Measurements from ENCODE around the gene ZBTB16.

GRCh38 chr11:114215871-114216795 is 156.6 kb downstream of the ZBTB16 start:
- TF ChIP-seq CTCF (IDR thresholded peaks at IDR 0.05; ENCODE audit: low read length) (no peak), EZH2phosphoT487 (IDR thresholded peaks at IDR 0.05; ENCODE audit: low read length) (no peak), EZH2 (optimal IDR thresholded peaks at IDR 0.05; ENCODE audit: low read depth, low read length) (no peak)

All from MM.1S (cell line).